Astrocyte of the cerebellum (primary cell): ENCODE results near the gene SMIM35.

ENCODE experiments used
- DNase-seq: peaks from one replicate; pipeline ENCODE4 v3.0.0-alpha.2; 2011; ENCODE audit warnings: low read depth
- H3K4me3 ChIP-seq: 2 replicates; pipeline ENCODE4 v1.5.1; 2011; ENCODE audit warnings: mild to moderate bottlenecking, low read depth, low read length, moderate library complexity
- in situ Hi-C: cut with HindIII; loops from 2 replicates; pipeline ENCODE4 v1.10.0; 2017; ENCODE audit warnings: low sequenced_read_pairs
- TF ChIP-seq, protein P1 (sequence below): IDR thresholded peaks from 2 replicates; pipeline ENCODE4 v1.5.1; 2012; ENCODE audit warnings: low read length, low read depth, moderate library complexity, mild to moderate bottlenecking; ENCODE audit errors: missing control alignments

SMIM35 gene

DNA sequence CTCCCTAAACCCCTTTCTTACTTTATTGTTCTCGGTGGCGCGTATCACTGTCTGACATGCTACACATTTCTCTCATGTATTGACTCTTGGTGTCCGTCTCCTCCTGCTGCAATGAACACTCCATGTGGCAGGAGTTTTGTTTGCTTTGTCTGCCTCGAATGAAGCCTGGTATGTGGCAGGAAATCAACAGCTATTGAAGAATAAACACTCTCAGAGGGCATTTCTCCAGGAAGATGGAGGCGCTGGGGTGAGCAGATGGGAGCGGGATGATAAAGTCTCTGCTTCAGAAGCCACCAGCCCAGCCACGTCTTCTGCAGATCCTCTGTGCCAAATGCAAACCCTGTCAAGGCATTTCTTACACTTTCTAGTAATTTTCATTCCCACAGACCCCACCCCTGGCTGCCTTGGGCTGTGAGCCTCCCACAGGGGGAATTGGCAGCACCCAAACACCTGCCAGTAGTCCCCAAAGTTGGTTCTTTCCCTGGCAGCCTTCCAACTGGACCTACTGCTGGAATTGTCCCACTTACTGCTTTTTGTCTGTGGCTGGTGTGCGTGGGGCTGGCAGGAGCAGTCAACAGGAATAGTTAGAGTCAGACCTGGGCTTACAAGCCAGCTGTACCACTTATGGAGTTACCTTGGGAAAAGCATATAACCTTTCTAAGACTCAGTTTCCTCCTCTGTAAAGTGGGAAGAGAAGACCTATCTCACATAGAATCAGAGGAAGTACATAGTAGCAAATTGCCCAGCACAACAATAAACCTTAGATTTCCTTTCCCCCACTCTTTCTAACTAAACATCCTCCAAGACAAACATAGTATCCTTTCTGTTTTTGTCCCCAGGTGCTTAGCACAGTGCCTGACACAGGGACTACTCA lies 113.9 kb downstream of the SMIM35 start:
- no peak for DNase-seq
- H3K4me3 ChIP-seq, result no peak overlapping the region
- TF ChIP-seq, protein P1, sequence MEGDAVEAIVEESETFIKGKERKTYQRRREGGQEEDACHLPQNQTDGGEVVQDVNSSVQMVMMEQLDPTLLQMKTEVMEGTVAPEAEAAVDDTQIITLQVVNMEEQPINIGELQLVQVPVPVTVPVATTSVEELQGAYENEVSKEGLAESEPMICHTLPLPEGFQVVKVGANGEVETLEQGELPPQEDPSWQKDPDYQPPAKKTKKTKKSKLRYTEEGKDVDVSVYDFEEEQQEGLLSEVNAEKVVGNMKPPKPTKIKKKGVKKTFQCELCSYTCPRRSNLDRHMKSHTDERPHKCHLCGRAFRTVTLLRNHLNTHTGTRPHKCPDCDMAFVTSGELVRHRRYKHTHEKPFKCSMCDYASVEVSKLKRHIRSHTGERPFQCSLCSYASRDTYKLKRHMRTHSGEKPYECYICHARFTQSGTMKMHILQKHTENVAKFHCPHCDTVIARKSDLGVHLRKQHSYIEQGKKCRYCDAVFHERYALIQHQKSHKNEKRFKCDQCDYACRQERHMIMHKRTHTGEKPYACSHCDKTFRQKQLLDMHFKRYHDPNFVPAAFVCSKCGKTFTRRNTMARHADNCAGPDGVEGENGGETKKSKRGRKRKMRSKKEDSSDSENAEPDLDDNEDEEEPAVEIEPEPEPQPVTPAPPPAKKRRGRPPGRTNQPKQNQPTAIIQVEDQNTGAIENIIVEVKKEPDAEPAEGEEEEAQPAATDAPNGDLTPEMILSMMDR, result no peak
- in situ Hi-C loops, result loop anchor here (5.0 kb wide), 1 partner anchor 49 kb away; no protein-coding TSS in a partner anchor

DNA sequence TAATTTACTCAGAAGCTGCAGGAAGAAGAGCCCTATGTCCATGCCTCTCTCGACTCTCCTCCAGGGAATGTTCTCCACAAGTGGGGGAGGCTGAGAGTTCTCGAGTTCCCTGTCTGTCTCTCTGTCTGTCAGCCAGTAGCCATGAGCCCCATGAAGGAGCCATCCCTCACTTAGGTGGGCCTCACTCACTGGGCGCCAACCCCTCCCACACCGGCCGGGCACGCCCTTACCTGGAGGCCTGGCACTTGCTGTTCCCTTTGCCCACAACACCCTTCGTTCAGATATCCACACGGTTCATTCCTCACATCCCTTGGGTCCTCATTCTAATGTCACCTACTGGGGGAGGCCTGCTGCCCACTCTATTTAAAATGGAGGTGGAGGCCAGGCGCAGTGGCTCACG lies 114.7 kb downstream of the SMIM35 start:
- H3K4me3 ChIP-seq, result no peak overlapping the region
- DNase-seq, result no peak
- TF ChIP-seq, protein P1, result no peak
- in situ Hi-C loops, result loop anchor here (5.0 kb wide), 1 partner anchor 50 kb away; no protein-coding TSS in a partner anchor

- H3K4me3 ChIP-seq, result no peak overlapping the region
- in situ Hi-C loops, result loop anchor here (5.0 kb wide), 1 partner anchor 52 kb away; no protein-coding TSS in a partner anchor
- TF ChIP-seq, protein P1, result no peak
- DNase-seq, result no peak
Observed at GRCh38 chr11:117970400-117971024, 116.3 kb downstream of the SMIM35 start.

GRCh38 chr11:117969160-117969991 lies 117.4 kb downstream of the SMIM35 start:
- in situ Hi-C loops, result no loop called here
- DNase-seq, result no peak

GRCh38 chr11:117966908-117967307 lies 119.9 kb downstream of the SMIM35 start:
- TF ChIP-seq, protein P1, result no peak
- no peak for DNase-seq
- H3K4me3 ChIP-seq, result no peak overlapping the region
- in situ Hi-C loops, result no loop called here

More at GRCh38 chr11:117969160-117969991, 117.4 kb downstream of the SMIM35 start:
- H3K4me3 ChIP-seq, result no peak overlapping the region
- TF ChIP-seq, protein P1, result no peak

DNA sequence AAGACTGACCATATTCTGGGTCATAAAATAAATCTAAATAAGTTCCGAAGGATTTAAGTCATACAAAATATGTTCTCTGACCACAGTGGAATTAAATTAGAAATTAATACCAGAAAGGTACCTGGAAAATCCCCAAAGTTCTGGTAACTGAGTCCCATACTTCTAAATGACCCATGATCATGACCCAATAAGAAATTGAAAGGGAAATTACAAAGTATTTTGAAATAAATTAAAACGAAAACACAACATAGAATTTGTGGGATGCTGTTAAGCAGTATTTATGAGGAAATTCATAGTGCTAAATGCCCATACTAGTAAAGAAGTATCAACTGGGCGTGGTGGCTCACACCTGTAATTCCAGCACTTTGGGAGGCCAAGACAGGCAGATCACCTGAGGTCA lies 123.9 kb downstream of the SMIM35 start:
- H3K4me3 ChIP-seq, result no peak overlapping the region
- no peak for DNase-seq
- TF ChIP-seq, protein P1, result no peak
- in situ Hi-C loops, result no loop called here
